Measurements from ENCODE around the gene CARD18. TPM values are rescaled to one million over a fixed set of nuclear protein-coding genes. Genes with fewer than 3 reads are reported as not detected.

The CARD18 gene
- polyA plus RNA-seq, 2 of the 4 experiments (the other 2 are of a cell fraction) = not detected

DNA sequence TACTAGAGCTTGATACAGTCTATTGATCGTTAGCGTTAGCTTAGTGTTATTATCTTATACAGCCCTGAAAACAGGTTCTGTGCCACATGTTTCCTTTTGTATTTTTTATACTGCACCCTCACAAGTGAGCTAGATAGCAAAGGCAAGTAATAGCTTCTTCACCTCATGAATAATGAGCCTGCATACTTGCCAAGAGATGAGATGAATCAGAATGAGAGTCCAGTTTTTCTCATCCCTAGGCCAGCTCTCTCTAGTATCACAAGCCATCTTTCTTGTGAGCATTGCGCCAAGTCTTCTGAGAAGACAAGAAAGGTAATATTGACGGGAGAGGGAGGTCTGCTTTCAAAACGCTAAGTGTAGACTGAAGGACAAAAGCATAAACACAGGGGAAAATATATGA lies 8.7 kb upstream of the CARD18 start (continued):
- TF ChIP-seq, protein P1, sequence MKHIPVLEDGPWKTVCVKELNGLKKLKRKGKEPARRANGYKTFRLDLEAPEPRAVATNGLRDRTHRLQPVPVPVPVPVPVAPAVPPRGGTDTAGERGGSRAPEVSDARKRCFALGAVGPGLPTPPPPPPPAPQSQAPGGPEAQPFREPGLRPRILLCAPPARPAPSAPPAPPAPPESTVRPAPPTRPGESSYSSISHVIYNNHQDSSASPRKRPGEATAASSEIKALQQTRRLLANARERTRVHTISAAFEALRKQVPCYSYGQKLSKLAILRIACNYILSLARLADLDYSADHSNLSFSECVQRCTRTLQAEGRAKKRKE (CRISPR knock-in tag; IDR thresholded peaks at IDR 0.05; ENCODE audit: low read depth) = no peak
- TF ChIP-seq HEYL (CRISPR knock-in tag; IDR thresholded peaks at IDR 0.05) (no peak), ESRRA (IDR thresholded peaks at IDR 0.05; ENCODE audit: borderline replicate concordance, low read length) (no peak), RFX5 (IDR thresholded peaks at IDR 0.05) (no peak), NFE2L2 (conservative IDR thresholded peaks at IDR 0.05; ENCODE audit: low read length) (no peak), HOXB13 (CRISPR knock-in tag; IDR thresholded peaks at IDR 0.05; ENCODE audit: low read depth) (no peak), FOSL2 (IDR thresholded peaks at IDR 0.05) (no peak), FOSL2 (CRISPR knock-in tag; IDR thresholded peaks at IDR 0.05) (no peak), SREBF2 (IDR thresholded peaks at IDR 0.05) (no peak), JUNB (IDR thresholded peaks at IDR 0.05) (no peak), MAFK (IDR thresholded peaks at IDR 0.05; ENCODE audit: partially characterized antibody) (no peak)
- TF ChIP-seq, protein P2, sequence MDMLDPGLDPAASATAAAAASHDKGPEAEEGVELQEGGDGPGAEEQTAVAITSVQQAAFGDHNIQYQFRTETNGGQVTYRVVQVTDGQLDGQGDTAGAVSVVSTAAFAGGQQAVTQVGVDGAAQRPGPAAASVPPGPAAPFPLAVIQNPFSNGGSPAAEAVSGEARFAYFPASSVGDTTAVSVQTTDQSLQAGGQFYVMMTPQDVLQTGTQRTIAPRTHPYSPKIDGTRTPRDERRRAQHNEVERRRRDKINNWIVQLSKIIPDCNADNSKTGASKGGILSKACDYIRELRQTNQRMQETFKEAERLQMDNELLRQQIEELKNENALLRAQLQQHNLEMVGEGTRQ (IDR thresholded peaks at IDR 0.05) = no peak

DNA sequence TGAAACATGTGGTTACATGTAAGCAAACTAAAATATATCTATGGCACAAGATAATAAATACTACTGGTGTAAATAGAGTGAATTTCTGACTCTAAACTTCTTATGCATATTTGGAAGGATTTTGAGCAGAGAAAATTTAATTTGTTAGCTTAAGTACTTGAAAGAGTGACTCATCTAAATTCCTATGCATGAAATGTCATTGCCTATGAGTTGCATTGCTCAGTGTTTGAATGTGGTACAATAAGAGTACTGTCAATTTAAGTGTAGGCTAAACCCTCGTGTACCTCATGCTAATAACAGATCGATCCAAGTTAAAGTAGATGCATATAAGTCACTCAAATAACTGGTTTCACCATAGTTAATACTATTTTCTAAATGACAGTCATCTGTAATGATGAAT lies 5.3 kb upstream of the CARD18 start:
- H3K4me1 ChIP-seq = no peaks in the 10 kb centered on the region
- no peak overlapping the region for H3K4me2 ChIP-seq
- POLR2A ChIA-PET = no interaction called here
- WGBS (ENCODE audit: missing lambda C conversion rate) = 10% methylated on average over 2 of the region's 2 CpGs
- H3K9me3 ChIP-seq = no peaks in the 10 kb centered on the region
- ATAC-seq (no peak), DNase-seq (ENCODE audit: low read depth in 1 of 2, low spot score in 1 of 2) (no peak), FAIRE-seq (no peak)
- CTCF ChIA-PET = no interaction called here
- H3K4me3 ChIP-seq = no peak overlapping the region
- TF ChIP-seq ZFP36 (IDR thresholded peaks at IDR 0.05; ENCODE audit: borderline replicate concordance, partially characterized antibody) (no peak), CHD2 (IDR thresholded peaks at IDR 0.05; ENCODE audit: low read length, partially characterized antibody) (no peak), FOSL2 (IDR thresholded peaks at IDR 0.05) (no peak), FOSL2 (CRISPR knock-in tag; IDR thresholded peaks at IDR 0.05) (peak; percentile 37), TFCP2L1 (CRISPR knock-in tag; IDR thresholded peaks at IDR 0.05) (no peak), ESRRA (IDR thresholded peaks at IDR 0.05; ENCODE audit: borderline replicate concordance, low read length) (no peak), RFX5 (IDR thresholded peaks at IDR 0.05) (no peak), SREBF2 (IDR thresholded peaks at IDR 0.05) (no peak), ZNF302 (CRISPR knock-in tag; IDR thresholded peaks at IDR 0.05) (no peak)
- H3K27ac ChIP-seq = no peak overlapping the region

DNA sequence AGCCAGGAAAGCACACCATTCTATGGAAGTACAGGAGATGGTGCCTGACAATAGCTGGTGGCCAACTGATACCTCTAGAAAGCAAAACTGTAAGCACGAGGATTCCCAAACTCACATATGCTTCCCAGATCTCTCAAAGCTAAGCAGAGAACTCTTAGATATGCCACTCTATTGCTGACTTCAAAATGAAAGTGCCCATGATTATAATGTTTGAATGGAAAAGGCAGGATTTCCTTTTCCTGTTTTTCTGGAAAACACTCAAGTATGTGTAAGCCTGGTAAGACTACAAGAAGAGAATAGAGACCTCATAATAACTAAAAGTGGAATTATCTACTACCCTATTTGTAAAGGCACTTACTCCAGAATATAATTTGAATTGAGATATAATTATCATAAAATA lies 2.6 kb upstream of the CARD18 start:
- no peak for ATAC-seq
- TF ChIP-seq, protein P3, sequence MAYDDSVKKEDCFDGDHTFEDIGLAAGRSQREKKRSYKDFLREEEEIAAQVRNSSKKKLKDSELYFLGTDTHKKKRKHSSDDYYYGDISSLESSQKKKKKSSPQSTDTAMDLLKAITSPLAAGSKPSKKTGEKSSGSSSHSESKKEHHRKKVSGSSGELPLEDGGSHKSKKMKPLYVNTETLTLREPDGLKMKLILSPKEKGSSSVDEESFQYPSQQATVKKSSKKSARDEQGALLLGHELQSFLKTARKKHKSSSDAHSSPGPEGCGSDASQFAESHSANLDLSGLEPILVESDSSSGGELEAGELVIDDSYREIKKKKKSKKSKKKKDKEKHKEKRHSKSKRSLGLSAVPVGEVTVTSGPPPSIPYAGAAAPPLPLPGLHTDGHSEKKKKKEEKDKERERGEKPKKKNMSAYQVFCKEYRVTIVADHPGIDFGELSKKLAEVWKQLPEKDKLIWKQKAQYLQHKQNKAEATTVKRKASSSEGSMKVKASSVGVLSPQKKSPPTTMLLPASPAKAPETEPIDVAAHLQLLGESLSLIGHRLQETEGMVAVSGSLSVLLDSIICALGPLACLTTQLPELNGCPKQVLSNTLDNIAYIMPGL (CRISPR knock-in tag; IDR thresholded peaks at IDR 0.05; ENCODE audit: borderline replicate concordance) = no peak
- TF ChIP-seq CHD2 (IDR thresholded peaks at IDR 0.05; ENCODE audit: low read length, partially characterized antibody) (no peak), HOXA7 (CRISPR knock-in tag; IDR thresholded peaks at IDR 0.05) (no peak), EHF (CRISPR knock-in tag; IDR thresholded peaks at IDR 0.05) (no peak), GATA3 (IDR thresholded peaks at IDR 0.05; ENCODE audit: borderline replicate concordance) (no peak), SMC3 (IDR thresholded peaks at IDR 0.05) (no peak), FOSB (CRISPR knock-in tag; IDR thresholded peaks at IDR 0.05) (no peak)
- TF ChIP-seq, protein P4, sequence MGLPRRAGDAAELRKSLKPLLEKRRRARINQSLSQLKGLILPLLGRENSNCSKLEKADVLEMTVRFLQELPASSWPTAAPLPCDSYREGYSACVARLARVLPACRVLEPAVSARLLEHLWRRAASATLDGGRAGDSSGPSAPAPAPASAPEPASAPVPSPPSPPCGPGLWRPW (IDR thresholded peaks at IDR 0.05) = no peak
- DNase-seq (ENCODE audit: low read depth in 1 of 2, low spot score in 1 of 2) = no peak
- Histone ChIP-seq H3K9me3 (no peaks in the 10 kb centered on the region), H3K4me3 (no peak overlapping the region), H3K27ac (no peak overlapping the region), H3K4me2 (no peak overlapping the region), H3K4me1 (no peaks in the 10 kb centered on the region)
- POLR2A ChIA-PET = no interaction called here
- CTCF ChIA-PET = no interaction called here
- no peak for FAIRE-seq
- 35% methylated on average over 1 of the region's 1 CpG for WGBS (ENCODE audit: missing lambda C conversion rate)

Data from A549 (cell line).